PC-3 (cell line): ENCODE measurements around the gene RIPK3.

Experiments used
- EZH2 ChIP-seq: fragments of 300-600 bp; sonication (generic); IDR thresholded peaks from one replicate; pipeline ENCODE4 v1.6.1; 2017; ENCODE audit warnings: antibody characterized with exemption, mild to moderate bottlenecking, low read length; ENCODE audit not compliant: unreplicated experiment
- EZH2phosphoT487 ChIP-seq: fragments of 300-600 bp; sonication (generic); IDR thresholded peaks from 2 replicates; pipeline ENCODE4 v1.6.1; 2018; ENCODE audit warnings: mild to moderate bottlenecking, antibody characterized with exemption, low read length, borderline replicate concordance
- TF ChIP-seq, protein P1 (sequence below): fragments of 300-600 bp; sonication (generic); conservative IDR thresholded peaks from 2 replicates; pipeline ENCODE4 v1.5.1; 2017; ENCODE audit warnings: antibody characterized with exemption, low read depth, mild to moderate bottlenecking, low read length

DNA sequence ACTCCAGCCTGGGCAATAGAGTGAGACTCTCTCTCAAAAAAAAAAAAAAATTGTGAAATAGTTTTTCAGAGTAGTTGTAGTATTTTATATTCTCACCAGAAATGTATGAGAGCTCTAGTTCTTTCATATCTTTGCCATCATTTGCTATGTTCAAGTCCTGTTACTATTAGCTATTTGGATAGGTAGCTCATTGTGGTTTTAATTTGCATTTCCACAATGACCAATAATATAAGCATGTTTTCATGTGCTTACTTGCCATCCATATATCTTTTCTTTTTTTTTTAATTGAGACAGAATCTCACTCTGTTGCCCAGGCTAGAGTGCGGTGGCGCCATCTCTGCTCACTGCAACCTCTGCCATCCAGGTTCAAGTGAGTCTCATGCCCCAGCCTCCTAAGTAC lies 8.4 kb upstream of the RIPK3 start:
- no peak for TF ChIP-seq EZH2
- TF ChIP-seq, protein P1, sequence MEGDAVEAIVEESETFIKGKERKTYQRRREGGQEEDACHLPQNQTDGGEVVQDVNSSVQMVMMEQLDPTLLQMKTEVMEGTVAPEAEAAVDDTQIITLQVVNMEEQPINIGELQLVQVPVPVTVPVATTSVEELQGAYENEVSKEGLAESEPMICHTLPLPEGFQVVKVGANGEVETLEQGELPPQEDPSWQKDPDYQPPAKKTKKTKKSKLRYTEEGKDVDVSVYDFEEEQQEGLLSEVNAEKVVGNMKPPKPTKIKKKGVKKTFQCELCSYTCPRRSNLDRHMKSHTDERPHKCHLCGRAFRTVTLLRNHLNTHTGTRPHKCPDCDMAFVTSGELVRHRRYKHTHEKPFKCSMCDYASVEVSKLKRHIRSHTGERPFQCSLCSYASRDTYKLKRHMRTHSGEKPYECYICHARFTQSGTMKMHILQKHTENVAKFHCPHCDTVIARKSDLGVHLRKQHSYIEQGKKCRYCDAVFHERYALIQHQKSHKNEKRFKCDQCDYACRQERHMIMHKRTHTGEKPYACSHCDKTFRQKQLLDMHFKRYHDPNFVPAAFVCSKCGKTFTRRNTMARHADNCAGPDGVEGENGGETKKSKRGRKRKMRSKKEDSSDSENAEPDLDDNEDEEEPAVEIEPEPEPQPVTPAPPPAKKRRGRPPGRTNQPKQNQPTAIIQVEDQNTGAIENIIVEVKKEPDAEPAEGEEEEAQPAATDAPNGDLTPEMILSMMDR: no peak
- no peak for TF ChIP-seq EZH2phosphoT487
